Measurements from ENCODE around the gene ASIC3. TPM values are rescaled to one million over a fixed set of nuclear protein-coding genes. Genes with fewer than 3 reads are reported as not detected.

Gene ASIC3
- polyA plus RNA-seq, 2 of the 4 experiments (the other 2 are of a cell fraction) = 4.1 to 9.8 TPM

DNA sequence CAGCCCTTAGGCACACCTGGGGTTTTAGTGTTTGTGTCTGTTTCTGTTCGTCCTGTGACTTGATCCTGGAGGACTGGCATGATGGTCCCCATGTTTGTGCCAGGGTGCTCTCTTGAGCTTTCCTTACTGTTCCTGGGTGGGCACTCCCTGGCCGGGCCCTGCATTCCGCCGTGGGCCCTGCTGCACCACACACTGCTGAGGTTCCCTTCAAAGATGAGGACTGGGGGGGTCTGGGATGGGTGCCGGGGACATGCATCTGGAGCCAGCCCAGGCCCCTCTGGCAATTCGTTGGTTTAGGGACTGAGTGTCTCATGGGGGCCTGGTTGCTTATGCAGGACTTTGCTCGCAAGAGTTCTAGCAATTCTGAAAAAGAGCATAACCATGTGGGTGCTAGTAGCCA is 42.7 kb downstream of the ASIC3 start (continued):
- TF ChIP-seq, protein P1, sequence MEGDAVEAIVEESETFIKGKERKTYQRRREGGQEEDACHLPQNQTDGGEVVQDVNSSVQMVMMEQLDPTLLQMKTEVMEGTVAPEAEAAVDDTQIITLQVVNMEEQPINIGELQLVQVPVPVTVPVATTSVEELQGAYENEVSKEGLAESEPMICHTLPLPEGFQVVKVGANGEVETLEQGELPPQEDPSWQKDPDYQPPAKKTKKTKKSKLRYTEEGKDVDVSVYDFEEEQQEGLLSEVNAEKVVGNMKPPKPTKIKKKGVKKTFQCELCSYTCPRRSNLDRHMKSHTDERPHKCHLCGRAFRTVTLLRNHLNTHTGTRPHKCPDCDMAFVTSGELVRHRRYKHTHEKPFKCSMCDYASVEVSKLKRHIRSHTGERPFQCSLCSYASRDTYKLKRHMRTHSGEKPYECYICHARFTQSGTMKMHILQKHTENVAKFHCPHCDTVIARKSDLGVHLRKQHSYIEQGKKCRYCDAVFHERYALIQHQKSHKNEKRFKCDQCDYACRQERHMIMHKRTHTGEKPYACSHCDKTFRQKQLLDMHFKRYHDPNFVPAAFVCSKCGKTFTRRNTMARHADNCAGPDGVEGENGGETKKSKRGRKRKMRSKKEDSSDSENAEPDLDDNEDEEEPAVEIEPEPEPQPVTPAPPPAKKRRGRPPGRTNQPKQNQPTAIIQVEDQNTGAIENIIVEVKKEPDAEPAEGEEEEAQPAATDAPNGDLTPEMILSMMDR (IDR thresholded peaks at IDR 0.05) = no peak
- no peak for TF ChIP-seq HEYL (CRISPR knock-in tag; IDR thresholded peaks at IDR 0.05)
- no peak for TF ChIP-seq EHF (CRISPR knock-in tag; IDR thresholded peaks at IDR 0.05)

DNA sequence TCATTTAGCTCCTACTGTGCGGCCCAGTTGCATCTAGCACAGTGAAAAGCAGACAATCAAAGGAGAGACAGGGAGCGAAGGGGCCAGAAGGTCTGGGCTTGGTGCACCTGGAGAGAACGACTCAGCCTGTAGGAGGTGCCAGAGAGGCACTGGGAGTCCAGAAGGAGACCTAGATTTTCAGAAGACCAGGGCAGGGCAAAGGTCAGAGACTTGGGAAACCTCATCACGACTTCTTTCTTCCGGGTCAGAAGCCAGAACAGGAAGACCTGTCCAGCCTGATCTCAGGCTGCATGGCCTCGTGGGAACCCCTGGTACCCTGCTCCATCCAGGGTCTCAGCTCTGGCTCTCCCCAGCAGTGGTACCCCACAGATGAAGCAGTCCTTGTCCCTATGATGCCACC is 43.1 kb downstream of the ASIC3 start:
- Histone ChIP-seq H3K4me3 (no peak overlapping the region), H3K9me3 (no peaks in the 10 kb centered on the region), H3K27ac (no peak overlapping the region), H3K4me2 (no peak overlapping the region), H3K4me1 (peaks cover 36% of the 10 kb centered on the region)
- no peak for TF ChIP-seq RARB (CRISPR knock-in tag; IDR thresholded peaks at IDR 0.05)
- 0 out of 5 replicates have a peak, but pooled peaks of 1 of the 2 experiments have one; percentile 26 for TF ChIP-seq RAD21 (conservative IDR thresholded peaks at IDR 0.05 in 1 of 2, IDR thresholded peaks at IDR 0.05 in 1 of 2)
- TF ChIP-seq, protein P1 (IDR thresholded peaks at IDR 0.05) = peak; percentile 46
- DNase-seq (ENCODE audit: low read depth in 1 of 2, low spot score in 1 of 2) (peak; percentile 56 to 69), ATAC-seq (peak in 1 of 2 experiments; percentile 59; a peak in 3 of 6 replicates), FAIRE-seq (no peak)
- ChIA-PET POLR2A (no interaction called here), CTCF (interaction anchor here (0.7 to 27.1 kb wide), 13 partner anchors 16 to 134 kb away, joined by 3 to 412 read pairs (median 4); partner anchors contain the start of genes ABCB8 and SLC4A2)
- 54% methylated on average over 6 of the region's 6 CpGs for WGBS (ENCODE audit: missing lambda C conversion rate)

DNA sequence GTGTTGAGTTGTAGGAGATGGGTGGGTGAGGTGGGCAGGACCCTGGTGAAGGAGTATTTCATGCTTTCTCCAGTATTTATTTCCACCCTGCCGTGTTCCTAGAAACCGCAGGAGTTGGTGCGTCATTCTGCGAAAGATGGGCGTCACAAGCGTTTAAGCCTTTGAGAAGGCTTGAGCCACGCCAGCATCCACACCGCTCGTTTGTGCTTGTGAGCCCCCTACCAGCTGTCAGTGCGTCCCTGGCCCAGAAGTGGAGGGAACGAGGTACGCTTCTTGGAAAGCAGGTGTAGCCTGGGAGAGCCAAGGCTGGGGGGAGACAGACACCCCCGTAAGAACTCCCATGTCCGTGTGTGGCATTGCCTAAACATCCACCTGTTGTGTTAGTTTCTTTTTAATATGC is 43.7 kb downstream of the ASIC3 start:
- POLR2A ChIA-PET = no interaction called here
- Histone ChIP-seq H3K4me3 (no peak overlapping the region), H3K4me2 (no peak overlapping the region), H3K27ac (no peak overlapping the region), H3K9me3 (no peaks in the 10 kb centered on the region), H3K4me1 (peaks cover 36% of the 10 kb centered on the region)
- 92% methylated on average over 14 of the region's 14 CpGs for WGBS (ENCODE audit: missing lambda C conversion rate)
- FAIRE-seq = no peak
- no peak for DNase-seq (ENCODE audit: low read depth in 1 of 2, low spot score in 1 of 2)
- ATAC-seq = no peak
- CTCF ChIA-PET = interaction anchor here (0.7 to 27.1 kb wide), 10 partner anchors 15 to 98 kb away, joined by 3 to 412 read pairs (median 3); no protein-coding TSS in a partner anchor
- no peak for TF ChIP-seq SREBF2 (IDR thresholded peaks at IDR 0.05)

DNA sequence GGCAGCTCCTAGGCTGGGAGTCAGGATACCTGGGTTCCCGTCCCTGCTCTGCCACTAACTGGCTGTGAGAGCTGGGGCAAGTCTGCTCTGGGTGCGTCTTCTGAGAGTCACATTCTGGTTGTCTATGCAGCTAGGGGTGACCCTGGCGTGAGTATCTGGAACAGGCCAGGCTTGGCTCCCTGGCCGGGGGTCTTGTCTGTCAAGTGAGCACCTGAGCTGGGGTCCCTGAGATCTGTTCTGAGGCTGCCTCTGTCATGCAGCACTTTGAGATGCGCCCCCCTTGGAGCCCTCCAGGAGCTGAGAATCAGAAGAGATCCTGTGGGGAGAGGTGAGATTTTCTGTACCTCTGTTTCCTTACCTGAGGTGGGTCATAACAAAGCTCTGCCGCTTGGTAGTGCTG is 45.4 kb downstream of the ASIC3 start:
- FAIRE-seq (no peak), ATAC-seq (no peak), DNase-seq (ENCODE audit: low read depth in 1 of 2, low spot score in 1 of 2) (no peak)
- POLR2A ChIA-PET = no interaction called here
- WGBS (ENCODE audit: missing lambda C conversion rate) = 96% methylated on average over 6 of the region's 6 CpGs
- Histone ChIP-seq H3K4me1 (peaks cover 27% of the 10 kb centered on the region), H3K27ac (no peak overlapping the region), H3K4me3 (no peak overlapping the region), H3K4me2 (no peak overlapping the region), H3K9me3 (no peaks in the 10 kb centered on the region)
- TF ChIP-seq EP300 (IDR thresholded peaks at IDR 0.05) = no peak
- TF ChIP-seq, protein P2, sequence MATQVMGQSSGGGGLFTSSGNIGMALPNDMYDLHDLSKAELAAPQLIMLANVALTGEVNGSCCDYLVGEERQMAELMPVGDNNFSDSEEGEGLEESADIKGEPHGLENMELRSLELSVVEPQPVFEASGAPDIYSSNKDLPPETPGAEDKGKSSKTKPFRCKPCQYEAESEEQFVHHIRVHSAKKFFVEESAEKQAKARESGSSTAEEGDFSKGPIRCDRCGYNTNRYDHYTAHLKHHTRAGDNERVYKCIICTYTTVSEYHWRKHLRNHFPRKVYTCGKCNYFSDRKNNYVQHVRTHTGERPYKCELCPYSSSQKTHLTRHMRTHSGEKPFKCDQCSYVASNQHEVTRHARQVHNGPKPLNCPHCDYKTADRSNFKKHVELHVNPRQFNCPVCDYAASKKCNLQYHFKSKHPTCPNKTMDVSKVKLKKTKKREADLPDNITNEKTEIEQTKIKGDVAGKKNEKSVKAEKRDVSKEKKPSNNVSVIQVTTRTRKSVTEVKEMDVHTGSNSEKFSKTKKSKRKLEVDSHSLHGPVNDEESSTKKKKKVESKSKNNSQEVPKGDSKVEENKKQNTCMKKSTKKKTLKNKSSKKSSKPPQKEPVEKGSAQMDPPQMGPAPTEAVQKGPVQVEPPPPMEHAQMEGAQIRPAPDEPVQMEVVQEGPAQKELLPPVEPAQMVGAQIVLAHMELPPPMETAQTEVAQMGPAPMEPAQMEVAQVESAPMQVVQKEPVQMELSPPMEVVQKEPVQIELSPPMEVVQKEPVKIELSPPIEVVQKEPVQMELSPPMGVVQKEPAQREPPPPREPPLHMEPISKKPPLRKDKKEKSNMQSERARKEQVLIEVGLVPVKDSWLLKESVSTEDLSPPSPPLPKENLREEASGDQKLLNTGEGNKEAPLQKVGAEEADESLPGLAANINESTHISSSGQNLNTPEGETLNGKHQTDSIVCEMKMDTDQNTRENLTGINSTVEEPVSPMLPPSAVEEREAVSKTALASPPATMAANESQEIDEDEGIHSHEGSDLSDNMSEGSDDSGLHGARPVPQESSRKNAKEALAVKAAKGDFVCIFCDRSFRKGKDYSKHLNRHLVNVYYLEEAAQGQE (IDR thresholded peaks at IDR 0.05) = no peak
- no peak for TF ChIP-seq RAD21 (conservative IDR thresholded peaks at IDR 0.05 in 1 of 2, IDR thresholded peaks at IDR 0.05 in 1 of 2)
- no peak for TF ChIP-seq NR3C1 (IDR thresholded peaks at IDR 0.05)
- CTCF ChIA-PET = interaction anchor here (0.6 to 27.1 kb wide), 7 partner anchors 13 to 76 kb away, joined by 3 to 412 read pairs (median 5); no protein-coding TSS in a partner anchor

Measured in A549 (cell line).